Breast epithelium (tissue), 3 donors: Measurements from ENCODE around the gene CMSS1.

Experiments
- POLR2A ChIP-seq: fragments of 450-650 bp; IDR thresholded peaks from one replicate; pipeline ENCODE4 v1.6.1; 2016; ENCODE audit warnings: antibody characterized with exemption, mild to moderate bottlenecking, moderate library complexity
- TF ChIP-seq, protein P1 (sequence below), 3 donors: fragments of 450-650 bp; IDR thresholded peaks; one replicate each; pipeline ENCODE4 v1.5.1; 2016 to 2017; ENCODE audit warnings: antibody characterized with exemption in 3 of 3, mild to moderate bottlenecking in 3 of 3, moderate library complexity in 3 of 3

DNA sequence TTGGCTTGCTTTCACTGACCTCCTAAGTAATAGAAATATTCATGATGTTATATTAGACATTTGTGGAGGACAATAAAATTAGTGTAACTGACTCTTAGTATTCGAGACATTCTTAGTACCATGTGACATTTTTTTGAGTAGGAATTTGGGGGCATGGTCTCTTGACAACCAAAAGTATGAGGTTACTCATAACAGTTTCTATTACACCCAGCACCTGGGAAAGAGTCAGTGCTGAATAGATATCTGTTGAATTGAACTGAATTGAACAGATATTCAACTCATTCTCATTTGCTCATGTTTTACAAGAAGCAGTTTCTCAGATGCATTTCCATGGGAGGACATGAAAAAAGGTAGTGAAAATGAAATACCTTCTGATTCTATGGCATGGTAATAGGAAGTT lies 84.4 kb downstream of the CMSS1 start:
- TF ChIP-seq, protein P1, sequence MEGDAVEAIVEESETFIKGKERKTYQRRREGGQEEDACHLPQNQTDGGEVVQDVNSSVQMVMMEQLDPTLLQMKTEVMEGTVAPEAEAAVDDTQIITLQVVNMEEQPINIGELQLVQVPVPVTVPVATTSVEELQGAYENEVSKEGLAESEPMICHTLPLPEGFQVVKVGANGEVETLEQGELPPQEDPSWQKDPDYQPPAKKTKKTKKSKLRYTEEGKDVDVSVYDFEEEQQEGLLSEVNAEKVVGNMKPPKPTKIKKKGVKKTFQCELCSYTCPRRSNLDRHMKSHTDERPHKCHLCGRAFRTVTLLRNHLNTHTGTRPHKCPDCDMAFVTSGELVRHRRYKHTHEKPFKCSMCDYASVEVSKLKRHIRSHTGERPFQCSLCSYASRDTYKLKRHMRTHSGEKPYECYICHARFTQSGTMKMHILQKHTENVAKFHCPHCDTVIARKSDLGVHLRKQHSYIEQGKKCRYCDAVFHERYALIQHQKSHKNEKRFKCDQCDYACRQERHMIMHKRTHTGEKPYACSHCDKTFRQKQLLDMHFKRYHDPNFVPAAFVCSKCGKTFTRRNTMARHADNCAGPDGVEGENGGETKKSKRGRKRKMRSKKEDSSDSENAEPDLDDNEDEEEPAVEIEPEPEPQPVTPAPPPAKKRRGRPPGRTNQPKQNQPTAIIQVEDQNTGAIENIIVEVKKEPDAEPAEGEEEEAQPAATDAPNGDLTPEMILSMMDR (IDR thresholded peaks at IDR 0.05), result no peak
- TF ChIP-seq POLR2A, result no peak
